ENCODE data around the gene CORO2B. TPM values are rescaled to one million over a fixed set of nuclear protein-coding genes. Genes with fewer than 3 reads are reported as not detected.
A peak's percentile ranks its signal among the peaks of the same experiment; 100 is the strongest.

CORO2B gene
- total RNA-seq, 1 donor from 2014 or later = 2.9 TPM

DNA sequence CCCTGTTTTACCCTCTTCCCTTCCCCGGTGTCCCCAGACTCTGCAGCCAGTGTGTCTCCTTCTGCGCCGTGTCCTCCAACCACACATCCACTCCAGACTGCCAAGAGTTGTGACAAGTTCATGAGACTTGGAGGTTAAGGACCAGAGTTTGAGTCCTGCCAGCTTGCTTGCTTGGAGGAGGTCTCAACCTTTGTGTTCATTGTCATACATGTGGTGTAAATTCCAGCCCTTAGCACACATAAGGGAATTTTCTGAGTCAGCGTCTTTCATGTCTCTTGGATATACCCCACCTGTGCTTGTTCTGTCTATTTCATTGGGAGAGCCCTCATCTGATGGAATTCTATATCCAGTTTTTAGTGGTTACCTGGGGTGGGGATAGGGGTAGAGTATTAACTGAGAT lies 13.3 kb downstream of the CORO2B start:
- no peak for DNase-seq (ENCODE audit: low read depth)

DNA sequence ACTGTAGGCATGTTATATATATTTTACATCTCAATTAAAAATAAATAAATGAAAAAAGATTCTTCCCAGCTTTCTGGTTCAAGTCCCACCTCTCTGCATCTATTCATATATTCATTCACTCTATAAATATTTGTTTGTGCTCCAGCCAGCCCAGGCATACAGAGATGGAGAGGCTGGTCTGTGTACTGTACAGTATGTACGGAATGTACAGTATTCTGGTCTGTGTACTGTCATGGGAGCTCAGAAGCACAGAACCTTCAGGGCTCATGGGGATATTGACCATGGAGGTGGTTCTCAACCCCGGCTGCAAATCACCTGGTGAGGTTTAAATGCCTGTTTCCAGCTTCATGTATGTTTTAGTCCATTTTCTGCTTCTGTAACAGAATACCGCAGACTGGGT lies 13.8 kb downstream of the CORO2B start:
- no peak for DNase-seq (ENCODE audit: low read depth)

DNA sequence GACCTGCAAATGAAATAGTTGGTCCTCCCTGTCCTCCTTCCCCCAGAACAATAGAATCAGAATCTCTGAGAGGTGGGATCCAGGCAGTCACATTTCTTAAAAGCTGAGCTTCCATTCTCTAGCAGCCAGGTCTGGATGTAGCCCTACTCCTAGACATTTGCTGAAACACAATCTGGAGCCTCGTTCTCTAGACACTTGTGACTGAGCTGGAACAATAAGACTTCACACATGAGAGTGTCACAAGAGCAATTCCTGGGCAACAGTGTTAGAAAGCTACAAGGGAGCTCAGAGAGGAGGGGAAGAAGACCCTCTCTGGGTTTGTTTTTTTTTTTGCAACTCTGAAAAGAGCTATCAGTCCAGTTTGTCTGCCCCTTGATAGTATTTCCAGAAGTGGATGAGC lies 14.5 kb downstream of the CORO2B start:
- no peak for DNase-seq (ENCODE audit: low read depth)

DNA sequence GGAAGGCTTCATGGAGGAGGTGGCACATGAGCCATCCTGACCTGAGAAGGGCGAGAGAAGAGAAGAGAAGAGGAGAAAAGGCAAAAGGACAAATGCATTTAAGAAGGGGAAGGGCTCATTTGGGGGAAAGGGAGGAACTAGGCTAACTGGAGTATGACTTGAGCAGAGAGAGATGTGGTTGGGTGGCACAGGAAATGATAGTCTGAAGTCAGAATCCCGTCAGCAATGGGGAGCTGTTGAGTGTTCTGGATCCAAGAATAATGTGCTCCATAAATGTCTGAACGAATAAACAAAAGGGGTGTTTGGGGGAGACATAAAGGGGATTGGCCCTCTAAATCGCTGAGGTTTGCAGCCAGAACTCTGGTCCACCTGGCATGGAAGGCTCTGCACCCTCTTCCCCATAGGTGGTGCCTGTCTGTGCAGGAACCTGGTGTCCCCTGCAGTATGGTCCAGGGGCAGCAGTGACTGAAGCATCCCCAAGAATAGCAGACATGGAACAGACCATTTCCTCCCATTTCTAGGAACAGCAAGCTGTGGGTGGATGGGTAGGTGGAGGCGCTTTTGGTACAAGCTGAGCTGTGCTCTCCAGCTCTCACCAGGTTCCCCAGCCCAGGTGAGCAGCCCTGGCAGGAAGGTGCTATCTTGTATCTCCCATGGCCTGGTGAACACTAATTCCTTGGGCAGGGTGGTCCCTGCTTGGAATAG lies 15.2 kb downstream of the CORO2B start:
- DNase-seq (ENCODE audit: low read depth) = no peak

DNA sequence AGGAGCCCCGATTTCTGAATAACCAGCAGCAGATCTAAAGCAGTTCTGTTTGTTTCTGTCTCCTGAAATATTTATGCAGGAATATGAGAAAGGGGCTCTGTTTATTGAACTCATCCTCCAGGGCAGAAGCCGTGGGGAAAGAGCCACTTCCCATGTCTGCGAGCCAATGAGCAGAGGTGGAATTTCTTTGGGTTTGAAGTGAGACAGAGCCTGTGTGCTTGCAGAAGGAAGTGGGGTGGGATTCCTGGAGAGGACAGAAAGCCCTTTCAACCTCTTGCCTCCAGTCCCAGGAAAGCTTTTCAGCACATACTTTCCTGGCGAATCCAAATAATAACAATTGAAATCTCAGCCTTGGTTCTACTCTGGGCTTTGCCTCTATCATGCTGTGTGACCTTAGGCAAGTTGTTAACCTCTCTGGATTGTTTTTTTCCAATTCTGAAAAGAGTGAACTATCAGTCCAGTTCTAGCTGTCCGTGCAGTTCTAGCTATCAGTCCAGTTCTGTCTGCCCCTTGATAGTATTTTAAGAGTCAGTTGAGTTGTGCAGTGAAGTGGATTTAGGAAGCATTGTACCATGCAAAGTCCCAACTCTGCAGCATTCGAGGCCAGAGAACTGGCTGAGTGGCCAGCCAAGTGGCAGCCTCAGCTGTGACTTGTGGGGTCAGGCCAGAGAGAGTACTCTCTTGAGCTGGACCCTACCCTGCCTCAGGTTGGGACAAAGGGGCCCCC lies 15.9 kb downstream of the CORO2B start:
- no peak for DNase-seq (ENCODE audit: low read depth)

DNA sequence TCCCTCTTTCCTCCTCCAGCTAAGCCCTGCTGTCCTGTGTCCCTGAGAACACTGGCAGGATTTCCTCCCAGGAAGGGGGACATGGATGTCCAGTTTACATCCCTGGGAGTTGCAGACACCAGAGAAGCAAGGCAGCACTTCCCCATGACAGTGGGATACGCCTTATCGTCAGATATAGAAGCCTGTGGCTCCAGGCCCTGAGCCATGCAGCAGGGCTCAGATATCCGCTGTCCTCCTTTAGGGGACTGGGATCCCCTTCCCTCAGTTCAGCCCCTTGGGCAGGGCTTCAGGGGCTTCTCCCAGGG lies 16.4 kb downstream of the CORO2B start:
- no peak for DNase-seq (ENCODE audit: low read depth)

DNA sequence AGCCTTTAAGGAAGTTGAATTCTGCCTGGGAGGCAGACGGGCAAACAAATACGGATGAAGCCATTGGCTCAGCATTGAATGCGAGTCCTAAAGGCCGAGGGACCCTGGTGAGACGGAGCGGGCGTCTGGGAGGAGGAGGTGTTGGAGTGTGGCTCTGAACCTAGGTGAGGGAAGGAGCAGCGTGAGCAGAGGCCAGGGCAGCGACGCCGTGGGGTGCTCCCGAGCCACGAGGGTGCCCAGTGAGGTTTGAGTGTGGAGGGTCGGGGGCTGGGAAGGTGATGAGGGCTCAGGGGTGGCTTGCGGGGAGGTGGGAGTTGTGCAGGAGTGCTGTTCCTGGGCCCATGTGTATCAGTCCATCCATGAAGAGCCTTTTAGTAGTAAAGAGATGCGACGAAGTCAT lies 17.0 kb downstream of the CORO2B start:
- DNase-seq (ENCODE audit: low read depth) = no peak

DNA sequence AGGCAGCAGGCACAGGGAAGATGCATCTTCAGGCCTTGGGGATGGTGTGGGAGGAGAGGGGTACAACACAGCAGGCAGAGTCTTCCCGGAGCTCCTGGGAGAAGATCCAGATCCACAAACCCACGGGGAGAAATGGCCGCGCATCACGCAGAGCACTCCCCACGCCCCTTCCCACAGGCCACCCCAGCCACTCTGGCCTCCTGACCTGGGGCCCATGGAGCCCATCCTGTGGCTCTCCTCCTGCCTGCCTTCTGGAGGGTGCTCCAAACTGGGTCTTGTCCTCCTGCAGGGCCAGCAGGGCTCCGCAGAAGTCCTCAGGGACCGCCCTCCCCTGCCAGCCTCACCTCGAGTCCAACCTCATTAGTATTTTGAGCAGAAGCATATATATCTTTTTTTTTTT lies 17.9 kb downstream of the CORO2B start:
- no peak for DNase-seq (ENCODE audit: low read depth)

DNA sequence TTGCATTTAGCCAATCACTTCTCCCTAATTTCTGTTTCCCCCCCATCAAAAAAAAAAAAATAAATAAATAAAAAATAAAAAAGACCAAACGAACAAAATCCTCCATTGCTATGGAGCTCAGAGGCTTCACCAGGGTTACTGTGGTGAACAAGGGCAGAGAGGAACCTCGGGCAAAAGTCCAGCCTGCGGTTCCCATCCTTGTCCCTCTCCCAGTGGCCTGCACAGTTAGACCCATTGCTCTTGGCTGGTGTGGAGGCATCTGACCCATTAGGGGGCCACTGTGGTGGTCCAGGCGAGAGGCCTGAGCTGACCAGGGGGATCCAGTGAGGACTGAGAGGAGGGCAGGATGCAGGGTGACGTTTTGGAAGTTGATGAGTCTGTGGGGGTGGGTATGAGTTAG lies 18.8 kb downstream of the CORO2B start:
- no peak for DNase-seq (ENCODE audit: low read depth)

DNA sequence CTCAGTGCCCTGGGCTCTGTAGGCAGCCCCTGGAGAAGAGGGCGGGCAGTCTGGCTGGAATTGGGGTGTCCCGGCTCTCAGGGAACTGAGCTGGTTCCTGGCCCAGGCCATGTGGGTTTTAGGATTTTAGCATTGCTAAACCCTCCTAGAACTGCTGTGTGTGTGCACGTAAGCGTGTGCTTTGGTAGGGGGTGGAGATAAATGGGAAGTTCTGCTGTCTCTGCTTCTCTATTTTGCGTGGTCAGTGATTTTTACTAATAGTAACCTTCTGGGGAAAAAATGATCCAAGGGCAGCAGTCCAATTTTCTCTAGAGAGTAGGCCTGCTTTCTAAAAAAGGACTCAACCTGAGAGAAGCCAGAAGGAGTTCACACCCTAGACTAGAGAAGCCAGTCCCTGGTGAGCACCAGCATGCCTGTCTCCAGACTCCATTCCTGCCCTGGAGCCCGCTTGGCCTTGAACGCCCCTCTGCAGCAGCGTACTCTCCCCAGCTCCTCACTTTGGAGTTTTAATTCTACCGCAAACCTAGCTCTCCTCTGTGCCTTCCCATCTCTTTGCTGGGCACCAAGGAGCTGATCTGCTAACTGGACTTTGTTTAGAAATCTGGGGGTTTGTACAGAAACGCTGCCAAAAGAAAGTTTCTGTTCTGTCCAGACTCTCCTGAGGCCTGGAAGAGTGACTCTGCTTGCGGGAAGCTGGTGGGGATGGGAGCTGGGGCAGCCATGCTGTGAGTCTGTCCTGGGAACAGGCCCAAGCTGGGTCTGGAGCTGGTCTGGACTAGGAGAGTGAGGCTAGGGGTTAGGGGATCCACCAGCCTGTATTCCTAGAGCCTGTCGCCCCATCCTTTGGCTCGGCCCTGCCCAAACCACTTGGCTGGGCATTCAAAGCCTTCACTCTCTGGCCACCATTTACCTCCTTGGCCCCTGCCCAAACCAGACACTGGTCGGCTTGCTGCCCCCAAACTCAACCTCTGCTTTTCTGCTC lies 19.7 kb downstream of the CORO2B start:
- DNase-seq (ENCODE audit: low read depth) = no peak

DNA sequence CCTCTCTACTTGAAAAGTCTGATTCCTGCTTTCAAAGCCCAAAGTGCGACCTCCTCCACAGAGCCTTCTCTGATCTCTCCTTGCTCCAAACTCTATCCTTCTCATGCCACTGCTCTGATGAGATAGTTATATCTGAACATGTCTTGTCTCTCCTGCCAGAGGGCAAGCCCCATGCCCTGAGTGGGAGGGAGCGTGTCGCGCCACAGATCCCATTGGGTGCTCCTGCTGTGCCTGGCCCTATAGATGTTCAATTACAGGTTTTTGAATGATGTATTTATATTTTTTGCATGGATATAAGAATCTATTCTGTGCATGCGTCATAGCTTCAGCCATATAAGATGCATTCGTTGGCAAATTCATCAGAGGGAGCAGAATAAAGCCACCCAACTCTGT lies 20.4 kb downstream of the CORO2B start:
- DNase-seq (ENCODE audit: low read depth) = no peak

DNA sequence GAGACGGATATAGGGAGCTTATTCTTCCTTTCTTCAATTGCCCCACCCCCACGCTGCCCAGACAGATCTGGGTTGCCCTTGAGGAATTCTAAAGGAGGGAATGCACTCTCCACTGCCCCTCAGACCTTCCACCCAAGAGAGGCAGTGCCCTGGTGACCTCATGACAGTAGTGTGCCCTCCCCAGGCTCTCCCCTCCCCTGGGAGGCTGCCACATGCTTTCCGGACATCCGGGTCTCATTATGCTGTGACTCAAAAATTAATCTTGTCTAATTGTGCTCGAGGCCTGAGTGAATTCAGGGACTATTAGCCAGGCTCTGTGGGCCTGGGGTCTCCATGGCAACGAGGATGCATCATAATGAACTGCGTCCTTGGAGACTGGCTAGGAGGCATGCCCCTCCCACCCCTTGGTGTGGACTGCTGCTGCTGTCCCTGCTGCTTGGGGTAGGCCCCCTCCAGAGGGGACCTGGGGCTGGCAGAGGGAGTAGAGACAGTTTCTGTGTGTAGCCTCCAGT lies 20.8 kb downstream of the CORO2B start:
- peak; percentile 53 for DNase-seq (ENCODE audit: low read depth)

DNA sequence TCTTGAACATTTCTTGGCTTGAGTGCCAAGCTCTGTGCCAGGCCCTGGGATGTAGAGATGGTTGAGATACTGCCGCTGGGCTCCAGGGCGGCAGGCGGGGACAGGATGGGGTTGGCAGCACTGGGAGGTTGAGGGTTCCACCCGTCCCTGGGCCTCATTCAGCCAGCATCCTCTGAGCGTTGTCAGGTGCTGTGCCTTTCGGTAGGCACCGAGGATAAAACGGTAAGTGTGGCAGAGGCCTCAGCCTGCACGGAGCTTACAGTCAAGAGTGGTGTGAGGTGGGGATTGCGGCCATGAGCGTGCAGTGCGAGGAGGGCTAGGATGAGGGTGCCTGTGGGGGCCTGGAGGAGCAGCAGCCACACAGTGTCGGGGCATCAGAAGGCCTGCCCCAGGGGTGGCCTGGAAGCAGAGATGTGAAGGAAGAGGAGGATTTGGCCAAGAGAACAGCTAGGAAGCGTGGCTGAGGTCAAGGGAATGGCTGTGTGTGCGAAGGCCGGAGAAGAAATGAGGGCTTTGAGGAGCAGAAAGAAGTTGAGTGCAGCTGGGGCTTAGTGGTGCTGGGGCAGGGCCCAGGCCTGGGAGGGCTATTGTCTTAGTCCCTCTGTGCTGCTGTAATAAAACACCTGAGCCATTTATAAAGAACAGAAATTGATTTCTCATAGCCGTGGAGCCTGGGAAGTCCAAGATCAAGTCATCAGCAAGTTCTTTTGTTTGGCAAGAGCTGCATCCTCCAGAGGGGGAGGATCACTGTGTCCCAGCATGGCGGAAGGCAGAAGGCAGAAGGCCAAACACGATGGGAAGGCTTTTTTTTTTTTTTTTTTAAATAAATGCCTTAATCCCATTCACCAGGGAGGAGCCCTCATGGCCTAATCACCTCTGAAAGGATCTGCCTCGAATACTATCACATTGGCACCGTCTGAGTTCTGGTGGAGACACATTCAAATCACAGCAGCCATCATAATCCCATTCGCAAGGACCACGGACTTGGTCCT lies 22.7 kb downstream of the CORO2B start:
- no peak for DNase-seq (ENCODE audit: low read depth)

DNA sequence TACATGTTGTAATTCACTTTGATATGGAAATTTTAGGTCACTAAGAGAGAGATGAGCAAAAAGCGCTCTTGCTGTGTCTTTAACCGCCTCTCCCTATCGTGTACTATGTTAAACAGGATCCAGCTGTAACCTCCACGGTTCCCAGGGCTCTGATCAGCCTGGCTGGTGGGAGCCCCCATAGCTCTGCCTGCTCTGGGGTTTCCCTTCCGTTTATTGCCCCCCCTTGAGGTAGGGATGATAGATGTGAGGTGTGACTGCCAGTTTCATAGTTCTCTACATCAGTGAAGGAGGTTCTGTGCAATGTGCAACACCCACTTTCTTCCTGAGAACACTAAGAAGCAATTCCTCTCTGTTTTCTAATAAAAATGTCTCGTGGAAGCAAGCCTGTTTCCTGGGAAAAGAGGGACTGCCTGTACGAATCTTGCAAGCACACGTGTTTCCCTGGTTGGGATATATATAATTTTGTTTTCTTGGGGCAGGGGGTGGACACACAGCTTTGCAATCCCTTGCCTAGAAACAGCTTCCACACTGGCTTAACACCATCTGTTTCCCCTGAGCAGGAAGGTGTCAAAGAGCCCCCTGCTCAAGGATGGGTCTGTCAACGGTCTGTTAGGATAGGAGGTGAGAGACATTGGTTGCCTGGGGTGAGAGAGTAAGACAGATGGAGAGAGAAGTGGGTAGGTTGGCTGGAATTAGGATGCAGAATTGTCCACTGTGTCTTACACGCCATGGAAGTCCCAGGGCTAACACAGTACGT lies 23.8 kb downstream of the CORO2B start:
- DNase-seq (ENCODE audit: low read depth) = no peak

DNA sequence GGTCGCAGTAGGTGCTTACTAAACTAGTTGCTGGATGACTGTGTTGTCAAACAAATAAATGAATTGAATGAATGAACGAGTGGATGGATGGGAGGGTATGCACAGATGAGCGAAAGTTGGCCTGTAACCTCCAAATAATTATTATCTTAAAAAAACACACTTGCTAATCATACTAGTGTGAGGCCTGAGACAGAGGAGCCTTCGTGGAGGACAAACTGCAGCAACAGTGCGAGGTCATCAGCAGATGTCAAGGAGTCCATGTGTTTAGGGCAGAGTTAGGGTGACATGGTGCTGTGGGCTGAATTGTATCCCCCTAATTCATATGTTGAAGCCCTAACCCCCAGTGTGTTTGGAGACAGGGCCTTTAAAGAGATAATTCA lies 24.4 kb downstream of the CORO2B start:
- DNase-seq (ENCODE audit: low read depth) = no peak

DNA sequence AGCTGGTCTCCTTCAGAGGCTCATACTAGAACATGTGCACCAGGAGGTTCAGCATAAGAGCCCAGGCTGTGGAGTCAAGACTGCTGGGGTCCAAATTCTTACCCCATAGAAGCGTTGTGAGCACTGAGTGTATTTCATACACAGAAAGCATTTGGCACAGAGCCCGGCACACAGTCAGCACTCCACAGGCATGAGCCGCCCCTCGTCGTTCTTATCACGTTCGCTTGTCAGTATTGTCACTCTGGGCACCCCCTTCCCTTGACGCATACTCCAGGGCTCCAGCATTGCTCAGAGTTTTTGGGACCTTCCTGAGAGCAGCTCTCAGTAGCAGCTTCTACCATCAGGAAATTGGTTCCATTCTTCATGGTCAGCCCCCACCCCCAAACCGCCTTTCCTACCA lies 25.2 kb downstream of the CORO2B start:
- DNase-seq (ENCODE audit: low read depth) = no peak

DNA sequence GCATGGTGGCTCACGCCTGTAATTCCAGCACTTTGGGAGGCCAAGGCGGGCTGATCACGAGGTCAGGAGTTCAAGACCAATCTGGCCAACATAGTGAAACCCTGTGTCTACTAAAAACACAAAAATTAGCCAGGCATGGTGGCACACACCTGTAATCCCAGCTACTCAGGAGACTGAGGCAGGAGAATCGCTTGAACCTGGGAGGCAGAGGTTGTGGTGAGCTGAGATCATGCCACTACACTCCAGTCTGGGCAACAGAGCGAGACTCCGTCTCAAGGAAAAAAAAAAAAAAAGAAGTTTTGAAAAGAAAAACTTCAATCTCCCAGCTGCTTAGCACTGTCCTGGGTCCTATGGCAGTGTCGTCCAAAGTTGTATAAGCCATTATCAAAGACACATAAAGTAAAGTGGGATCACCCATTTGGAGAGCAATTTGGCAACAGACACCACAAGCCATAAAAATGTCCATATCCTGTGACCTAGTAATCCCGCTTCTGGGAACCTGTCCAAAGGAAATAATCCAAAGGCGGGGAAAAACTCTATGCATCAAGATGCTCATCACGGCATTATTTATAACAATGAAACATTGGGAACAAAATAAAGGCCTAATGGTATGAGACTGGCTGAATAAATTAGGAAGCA lies 26.2 kb downstream of the CORO2B start:
- DNase-seq (ENCODE audit: low read depth) = peak; percentile 44

DNA sequence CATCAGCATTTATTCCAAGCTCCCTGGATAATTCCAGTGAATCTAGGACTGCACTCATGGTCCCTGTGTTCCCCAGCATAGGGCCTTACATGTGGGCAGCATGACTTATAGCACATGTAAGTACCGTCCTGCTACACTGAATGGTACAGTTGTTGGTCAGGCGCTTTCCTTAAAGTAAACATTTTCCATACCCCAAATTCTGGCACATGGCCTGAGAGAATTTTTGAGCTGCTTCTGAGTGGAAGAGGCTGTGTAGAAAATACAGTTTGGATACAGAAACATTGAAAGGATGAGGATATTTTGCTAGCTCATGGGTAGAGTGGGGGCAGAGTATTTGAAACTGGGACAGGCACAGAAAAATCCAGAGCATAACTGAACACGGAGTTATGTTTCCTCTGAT lies 27.6 kb downstream of the CORO2B start:
- no peak for DNase-seq (ENCODE audit: low read depth)

DNA sequence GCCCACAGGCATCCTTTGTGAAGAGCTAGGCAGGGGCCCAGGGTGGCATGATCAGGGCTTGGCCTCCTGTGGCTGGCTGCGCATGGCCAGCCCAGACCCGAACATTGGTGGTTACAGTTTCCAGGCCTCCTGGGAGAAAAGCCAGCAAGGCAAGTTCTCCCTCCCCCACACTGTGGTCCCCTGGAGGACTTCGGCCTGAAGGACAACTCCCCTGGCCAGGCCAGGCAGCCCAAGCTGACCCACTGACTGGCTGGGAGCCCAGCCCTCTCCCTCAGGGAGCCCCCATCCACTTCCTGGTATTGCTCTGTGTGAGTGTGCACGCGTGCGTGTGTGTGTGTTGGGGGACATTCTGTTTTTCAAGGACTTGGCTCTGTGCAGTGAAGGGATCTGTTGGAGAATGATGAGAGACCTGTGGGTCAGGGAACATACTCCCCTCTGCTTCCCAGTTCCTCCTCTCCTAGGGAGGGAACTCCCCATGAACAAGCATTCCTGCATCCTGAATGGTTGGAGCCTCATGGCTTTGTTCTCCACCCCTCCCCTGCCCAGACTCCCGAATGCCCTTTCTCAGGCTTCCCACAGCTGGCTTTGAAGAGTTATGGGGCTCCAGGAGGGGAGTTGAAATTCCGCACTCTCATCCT lies 29.5 kb downstream of the CORO2B start:
- DNase-seq (ENCODE audit: low read depth) = peak; percentile 61

DNA sequence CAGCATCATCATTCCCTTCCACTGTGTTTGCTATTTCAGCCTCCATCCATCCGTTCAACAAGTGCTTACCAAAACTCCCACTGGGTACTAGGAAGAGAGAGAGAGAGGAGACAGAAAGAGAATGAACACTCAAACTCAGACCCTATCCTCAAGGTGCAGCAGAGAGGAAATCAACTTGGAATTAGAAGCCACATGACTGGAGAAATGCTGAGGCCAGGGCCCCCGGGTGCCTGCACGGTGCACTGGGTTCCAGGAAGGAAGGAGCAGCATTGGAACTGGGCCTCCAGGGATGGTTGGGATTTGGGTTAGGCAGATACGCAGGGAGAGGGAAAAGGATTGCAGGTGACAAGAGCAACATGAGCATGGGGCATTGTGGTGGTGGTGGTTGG lies 30.0 kb downstream of the CORO2B start:
- DNase-seq (ENCODE audit: low read depth) = no peak
